HG03196 (cell line): ENCODE data around the gene RNF157.
"Not testable (repeated sequence)": the region's sequence is repeated elsewhere in the genome, so short reads cannot be mapped to it uniquely, and the experiment has no call there.

Experiments used
- ATAC-seq: cut with Tn5 transposase; IDR thresholded peaks from one replicate; pipeline ENCODE4 v1.9.1; 2021; ENCODE audit not compliant: unreplicated experiment

Gene RNF157

DNA sequence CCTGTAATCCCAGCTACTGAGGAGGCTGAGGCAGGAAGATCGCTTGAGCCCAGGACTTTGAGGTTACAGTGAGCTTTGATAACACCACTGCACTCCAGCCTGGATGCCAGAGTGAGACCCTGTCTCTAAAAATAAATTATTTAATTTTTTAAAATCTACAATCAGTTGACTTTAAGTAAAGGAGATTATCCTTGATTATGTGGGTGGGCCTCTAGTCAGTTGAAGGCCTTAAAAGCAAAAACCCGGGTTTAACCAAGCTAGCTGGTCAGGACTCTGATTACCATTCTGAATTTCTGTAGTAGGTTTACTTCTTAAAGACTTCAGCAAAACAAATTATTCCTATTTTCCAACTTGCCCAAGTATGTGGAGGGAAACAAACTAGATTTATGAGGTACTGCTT, 4.4 kb downstream of the RNF157 start:
- ATAC-seq: no peak

DNA sequence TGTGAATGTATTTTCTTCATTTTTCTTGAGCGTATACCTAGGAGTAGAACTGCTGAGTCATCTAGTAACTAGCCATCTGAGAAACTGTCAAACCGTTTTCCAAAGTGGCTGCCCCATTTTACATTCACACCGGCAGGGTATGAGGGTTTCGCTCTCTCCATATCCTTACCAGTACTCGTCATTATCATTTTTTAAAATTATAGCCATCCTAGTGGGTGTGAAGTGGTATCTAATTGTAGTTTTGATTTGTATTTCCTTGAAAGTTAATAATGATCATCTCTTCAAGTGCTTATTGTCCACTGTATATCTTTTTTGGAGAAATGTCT, 6.0 kb downstream of the RNF157 start:
- ATAC-seq: no peak

DNA sequence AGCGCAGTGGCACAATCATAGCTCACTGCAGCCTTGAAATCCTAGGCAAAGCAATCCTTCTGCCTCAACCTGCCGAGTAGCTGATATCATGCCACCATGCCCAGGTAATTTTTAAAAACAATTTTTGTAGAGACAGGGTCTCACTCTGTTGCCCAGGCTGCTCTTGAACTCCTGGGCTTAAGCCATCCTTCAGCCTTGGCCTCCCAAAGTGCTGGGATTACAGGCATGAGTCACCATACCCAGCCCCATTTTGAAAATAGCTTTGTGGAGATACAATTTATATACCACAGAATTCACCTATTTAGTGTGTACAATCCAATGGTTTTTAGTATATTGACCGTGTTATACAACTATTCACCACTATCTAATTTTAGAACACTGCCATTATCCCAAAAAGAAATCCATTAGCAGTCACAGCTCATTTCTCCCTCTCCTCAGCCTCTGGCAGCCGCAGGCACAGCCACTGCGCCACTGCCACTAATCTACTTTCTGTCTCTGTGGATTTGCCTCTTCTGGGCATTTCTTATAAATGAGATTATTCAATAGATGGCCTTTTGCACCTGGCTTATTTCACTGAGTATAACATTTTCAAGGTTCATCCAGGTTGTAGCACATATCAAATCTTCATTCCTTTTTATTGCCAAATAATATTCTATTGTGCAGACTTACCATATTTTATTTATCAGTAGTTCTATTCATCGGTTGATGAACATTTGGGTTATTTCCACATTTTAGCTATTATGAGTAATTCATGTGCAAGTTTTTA, 6.5 kb downstream of the RNF157 start:
- ATAC-seq: no peak

DNA sequence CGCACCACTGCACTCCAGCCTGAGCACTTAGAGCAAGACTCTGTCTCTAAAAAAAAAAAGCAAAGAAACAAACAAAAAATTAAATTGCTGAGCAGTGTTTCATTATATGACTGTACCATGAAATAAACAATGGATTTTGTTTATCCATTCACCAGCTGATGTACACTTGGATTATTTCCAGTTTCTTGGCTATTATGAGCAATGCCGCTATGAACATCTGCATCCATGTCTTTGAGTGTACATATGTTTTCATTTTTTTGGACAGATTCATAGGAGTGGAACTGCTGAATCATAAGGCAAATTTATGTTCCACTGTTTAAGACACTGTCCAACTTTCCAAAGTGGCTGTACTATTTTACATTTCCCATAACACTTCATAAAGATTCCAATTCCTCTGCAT, 8.0 kb downstream of the RNF157 start:
- no peak for ATAC-seq

DNA sequence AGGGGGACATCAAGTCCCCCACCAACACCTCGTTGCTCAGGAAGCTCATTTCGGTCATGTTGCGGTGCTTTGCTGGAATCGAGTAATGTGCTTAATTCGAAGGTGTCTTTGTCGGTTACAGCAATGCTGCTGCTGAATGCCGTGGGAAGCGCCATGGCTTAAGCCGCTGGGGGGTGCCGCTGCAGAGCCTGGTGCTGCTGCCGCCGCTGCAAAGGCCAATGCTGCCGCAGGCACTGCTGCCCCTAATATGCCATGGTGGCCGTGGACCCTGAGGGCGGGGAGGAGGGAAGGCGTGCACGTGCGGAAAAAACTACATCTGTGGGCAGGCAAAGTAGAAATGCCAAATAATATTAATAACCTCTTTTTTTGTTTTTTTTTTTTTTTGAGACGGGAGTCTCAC, 13.5 kb downstream of the RNF157 start:
- ATAC-seq: not testable (repeated sequence)

DNA sequence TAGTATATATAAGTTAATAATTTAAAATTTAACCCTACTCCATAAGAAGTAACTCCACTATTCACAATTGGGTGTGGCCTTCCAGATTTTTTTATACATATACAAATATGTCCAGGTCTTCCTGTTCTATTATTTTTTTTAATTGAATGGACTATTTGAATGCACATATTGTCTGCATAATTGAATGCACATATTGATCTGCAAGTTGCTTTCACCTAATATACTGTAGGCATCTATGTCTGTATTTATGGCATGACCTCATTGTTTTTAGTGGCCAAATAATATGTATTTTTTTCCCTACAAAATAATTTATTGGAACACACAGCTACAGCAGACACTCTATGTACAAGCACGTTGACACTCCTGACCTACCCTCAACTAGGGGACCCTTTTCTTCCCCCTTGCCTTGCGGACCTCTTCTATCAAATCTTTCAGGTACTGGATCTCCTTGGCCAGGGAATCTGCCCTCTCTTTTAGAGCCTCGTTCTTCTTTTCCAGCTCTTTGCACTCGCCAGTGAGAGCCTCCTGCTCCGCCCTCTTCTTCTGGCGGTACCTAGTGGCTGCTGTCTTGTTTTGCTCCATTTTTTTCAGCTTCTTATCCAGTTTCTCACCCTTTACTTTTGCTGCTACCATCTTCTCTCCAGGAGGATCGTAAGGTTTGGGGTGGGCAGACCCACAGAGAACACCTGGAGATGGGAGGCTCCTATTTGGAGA, 14.8 kb downstream of the RNF157 start:
- ATAC-seq: not testable (repeated sequence)

DNA sequence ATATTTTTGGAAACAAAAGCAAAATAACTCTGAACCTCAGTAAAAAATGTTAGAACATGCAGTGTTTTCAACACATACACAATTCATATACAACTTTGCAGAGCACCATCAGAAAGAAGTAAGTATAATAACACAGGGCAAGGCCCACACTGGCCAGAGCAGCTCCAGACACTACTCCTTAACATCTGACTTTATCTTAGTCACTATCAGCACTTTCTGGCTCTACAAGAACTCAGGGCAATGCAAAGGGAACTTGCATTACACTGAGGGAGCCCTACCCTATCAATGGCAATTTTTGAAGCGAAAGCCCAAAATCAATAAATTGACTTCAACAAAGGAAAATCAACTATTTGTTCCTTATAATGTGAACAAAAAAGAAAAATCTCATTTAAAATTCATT, 16.5 kb downstream of the RNF157 start:
- ATAC-seq: no peak

DNA sequence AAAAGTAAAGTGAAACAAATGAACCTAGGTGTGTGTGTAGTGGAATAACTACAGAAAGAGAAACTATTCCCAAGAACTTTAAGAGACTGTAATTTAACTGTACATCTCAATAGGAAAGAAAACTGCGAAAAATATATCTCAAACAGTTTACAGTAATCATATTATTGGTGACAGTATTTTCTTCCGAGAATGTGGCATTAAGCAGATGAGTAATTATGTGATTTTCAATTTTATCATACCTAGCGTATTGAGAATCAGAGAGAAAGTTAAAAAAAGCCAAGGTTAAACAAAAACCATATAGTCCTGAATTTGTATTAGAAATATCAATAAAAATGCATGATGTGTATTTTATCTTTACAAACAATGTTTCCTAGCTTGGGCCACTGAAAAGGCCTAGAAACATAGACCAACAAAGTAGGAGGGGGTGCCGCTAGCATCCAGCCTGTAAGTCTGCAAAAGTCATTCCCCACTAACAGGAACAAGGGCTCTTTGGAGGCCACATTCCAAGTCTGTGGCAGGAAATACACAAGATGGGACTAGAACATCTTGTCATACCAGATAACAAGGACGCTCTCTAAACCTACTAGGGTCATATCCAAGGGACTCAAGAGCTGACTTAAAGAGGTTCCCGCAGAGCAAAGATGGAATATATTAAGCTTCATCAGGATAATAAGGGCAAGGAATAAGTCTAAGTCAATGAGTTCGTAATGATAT, 20.5 kb downstream of the RNF157 start:
- ATAC-seq: no peak

DNA sequence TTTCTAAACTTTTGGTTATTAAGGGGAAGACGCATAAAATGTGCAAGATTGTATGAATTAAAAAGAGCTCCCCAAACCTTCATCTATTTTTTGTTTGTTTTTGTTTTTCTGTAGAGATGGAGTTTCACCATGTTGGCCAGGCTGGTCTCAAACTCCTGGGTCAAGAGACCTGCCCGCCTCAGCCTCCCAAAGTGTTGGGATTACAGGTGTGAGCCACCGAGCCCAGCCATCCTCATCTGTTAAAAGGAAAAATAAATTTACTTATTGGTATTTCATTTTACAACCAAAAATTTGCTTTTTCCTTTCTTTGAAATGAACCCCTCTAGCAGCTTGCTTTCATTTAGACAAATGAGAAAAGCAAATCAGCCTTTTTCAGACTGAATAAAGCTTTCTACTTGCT, 23.2 kb downstream of the RNF157 start:
- ATAC-seq: no peak

DNA sequence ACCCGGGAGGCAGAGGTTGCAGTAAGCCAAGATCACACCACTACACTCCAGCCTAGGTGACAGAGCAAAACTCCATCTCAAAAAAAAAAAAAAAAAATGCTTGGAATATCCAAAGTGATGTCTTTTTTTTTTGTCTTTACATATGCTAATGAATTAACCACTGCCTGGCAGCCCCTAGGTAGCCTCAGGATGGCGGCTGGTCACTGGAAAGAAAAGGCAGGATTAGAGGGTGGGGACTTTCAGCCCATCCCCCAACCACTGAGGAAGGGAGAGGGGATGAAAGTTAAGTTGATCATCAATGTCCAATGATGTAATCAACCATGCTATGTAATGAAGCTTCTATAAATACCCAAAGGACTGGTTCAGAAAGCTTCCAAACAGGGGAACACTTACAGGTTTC, 26.8 kb downstream of the RNF157 start:
- no peak for ATAC-seq

DNA sequence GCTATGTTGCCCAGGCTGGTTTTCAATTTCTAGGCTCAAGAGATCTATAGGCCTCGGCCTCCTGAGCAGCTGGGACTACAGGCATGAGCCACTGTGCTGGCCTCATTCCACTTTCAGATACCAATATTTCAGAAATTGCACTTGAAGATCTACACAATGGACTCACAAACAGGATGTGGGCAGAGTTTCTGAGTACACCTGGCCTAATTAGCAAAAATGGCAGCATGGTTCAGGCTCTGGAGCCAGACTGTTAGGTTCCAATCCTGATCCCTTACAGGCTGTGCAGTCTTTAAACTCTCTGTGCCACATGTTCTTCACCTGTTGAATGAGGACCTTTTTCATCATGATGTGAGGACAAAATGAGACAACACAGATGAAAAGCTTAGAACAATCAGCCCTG, 32.2 kb downstream of the RNF157 start:
- no peak for ATAC-seq

DNA sequence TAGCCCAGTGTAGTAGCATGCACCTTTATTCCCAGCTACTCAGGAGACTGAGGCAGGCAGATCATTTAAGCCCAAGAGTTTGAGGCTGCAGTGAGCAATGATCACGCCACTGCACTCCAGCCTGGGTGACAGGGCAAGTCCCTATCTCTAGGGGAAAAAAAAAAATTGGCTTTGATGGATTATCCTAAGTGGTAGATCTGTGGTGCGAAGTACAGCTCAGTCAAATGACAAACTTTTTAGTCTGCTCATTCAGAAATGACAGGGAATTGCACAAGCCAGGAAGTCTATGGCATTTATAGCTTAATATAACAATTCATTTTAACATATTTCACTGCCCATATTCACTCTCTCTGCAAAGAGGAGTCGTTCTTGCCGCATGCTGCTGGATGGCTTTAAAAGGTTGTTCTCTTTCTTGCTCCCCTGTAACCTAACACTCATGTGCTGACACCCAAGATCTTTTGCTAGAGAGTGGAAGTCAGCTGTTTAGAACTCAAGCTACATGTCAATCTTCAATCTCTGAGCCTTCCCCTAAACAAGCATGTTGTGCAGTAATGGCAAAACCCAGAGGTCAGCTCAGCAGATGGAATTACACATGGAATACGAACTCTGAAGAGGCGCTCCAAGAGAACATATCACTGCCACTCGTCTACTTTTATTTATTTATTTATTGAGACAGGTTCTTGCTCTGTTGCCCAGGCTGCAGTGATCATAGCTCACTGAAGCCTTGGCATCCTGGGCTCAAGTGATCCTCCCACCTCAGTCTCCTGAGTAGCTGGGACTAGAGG, 32.8 kb downstream of the RNF157 start:
- ATAC-seq: no peak

DNA sequence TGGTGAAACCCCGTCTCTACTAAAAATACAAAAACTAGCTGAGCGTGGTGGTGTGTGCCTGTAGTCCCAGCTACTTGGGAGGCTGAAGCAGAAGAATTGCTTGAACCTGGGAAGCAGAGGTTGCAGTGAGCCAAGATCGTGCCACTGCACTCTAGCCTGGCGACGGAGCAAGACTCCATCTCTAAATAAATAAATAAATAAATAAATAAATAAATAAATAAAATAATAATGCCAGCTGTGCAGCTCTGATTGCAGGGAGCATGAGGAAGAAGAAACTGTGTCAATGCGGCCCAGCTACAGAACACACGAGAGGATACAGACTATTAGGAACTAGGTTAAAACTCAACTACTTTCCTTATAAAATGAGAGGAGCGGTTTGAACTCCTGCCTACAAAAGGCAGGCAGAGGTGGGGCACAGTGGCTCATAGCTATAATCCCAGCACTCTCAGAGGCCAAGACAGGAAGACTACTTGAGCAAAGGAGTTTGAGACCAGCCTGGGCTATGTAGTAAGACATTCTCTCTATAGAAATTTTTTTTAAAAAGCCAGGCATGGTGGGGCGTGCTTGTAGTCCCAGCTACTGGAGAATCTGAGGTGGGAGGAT, 34.6 kb downstream of the RNF157 start:
- not testable (repeated sequence) for ATAC-seq

DNA sequence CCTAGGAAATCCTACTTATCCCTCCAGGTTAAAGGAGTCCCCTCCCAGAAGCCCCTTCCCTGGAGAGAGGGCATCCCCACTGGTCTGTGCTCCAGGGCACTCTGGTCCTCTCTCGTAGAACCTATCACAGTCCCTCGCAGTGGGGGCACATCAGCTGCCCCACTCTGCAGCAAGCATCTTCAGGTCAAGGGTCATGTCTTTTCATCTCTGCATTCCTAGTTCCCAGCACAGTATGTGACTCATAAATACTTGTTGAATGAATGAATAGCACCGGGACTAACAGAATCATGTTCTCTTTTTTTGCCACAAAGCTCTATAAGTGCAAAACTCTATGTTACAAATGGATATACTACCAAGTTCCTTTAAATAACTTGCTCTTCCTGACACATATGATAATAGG, 36.0 kb downstream of the RNF157 start:
- no peak for ATAC-seq

DNA sequence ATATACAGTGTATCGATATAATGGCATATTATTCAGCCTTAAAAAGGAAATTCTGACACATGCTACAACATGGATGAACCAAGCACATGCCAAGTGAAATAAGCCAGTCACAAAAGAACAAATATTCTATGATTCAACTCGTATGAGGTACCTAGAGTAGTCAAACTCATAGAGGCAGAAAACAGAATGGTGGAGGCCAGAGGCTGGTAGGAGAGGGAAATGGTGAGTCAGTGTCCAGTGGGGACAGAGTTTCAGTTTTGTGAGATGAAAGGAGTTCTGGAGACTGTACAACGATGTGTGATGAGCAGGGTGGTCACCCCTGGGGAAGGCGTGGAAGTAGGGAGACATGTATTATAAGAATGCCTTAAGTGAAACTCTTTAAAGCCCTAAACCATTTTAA, 39.9 kb downstream of the RNF157 start:
- no peak for ATAC-seq

DNA sequence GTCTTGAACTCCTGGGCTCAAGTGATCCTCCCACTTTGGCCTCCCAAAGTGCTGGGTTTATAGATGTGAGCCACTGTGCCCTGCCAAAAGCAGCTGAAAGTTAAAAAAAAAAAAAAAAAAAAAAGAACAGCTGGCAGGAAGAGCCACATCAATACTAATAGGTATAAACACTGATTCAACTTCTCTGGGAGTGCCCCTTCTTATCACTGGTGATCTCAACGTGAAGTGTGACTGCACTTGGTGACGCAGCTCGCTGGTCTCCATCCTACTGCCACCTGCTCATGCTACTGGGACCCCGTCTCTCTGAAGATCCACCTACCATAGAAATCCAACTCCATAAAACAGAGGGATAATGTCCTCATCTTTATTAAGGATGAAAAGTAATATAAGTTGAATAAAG, 40.8 kb downstream of the RNF157 start:
- no peak for ATAC-seq

DNA sequence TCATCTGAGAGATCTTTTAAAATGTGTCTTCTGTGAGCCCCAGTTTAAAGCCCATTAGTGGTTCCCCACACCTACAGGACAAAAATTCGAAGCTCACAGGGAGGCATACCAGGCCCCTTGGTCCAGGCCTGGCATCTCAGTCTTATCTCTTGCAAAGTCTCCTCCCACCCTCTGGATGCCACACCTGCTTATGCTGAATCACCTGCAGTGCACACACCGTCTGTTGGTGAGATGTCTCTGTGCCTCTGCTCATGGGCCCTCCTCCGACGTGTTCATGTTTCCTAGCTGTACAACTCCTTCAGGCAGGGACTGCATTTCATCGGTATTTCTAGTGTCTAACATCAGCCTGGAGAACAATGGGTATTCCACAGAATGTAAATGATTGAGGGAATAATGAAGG, 41.6 kb downstream of the RNF157 start:
- no peak for ATAC-seq

DNA sequence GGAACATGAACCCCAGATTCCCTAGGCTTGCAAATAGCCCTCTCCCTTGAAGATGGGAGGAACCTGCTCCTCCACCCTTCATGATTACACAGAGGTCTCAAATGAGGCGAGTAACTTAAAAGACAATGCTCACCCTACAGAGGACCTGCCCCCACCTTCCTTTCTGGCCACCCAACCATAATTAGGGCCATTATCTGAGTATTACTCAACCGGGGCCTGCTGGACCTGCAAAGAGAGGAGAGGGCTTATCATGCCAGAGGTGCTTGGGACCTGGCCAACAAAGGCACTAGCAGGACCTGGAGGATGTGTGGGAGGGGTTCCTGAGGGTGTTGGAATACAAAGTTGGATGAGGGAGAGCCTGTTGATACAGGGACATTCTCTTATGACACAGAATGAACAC, 42.4 kb downstream of the RNF157 start:
- no peak for ATAC-seq

DNA sequence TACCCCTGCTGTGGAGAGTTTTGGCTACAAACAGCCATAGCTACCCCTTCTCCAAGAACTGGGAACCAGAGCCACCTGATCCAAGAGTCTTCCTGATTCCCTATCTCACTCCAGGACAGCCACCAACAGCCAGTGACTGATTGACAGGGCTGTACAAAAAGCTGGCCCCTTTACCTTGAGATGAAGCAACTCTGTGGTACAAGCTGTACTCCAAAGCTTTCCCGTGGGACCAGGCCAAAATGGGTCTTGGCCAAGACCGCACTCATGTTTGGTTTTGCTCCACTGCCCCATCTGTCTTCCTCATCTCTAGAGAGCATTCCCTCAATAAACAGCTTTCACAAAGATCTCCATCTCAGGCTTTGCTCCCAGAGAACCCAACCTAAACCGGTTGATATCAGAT, 43.6 kb downstream of the RNF157 start:
- ATAC-seq: no peak

DNA sequence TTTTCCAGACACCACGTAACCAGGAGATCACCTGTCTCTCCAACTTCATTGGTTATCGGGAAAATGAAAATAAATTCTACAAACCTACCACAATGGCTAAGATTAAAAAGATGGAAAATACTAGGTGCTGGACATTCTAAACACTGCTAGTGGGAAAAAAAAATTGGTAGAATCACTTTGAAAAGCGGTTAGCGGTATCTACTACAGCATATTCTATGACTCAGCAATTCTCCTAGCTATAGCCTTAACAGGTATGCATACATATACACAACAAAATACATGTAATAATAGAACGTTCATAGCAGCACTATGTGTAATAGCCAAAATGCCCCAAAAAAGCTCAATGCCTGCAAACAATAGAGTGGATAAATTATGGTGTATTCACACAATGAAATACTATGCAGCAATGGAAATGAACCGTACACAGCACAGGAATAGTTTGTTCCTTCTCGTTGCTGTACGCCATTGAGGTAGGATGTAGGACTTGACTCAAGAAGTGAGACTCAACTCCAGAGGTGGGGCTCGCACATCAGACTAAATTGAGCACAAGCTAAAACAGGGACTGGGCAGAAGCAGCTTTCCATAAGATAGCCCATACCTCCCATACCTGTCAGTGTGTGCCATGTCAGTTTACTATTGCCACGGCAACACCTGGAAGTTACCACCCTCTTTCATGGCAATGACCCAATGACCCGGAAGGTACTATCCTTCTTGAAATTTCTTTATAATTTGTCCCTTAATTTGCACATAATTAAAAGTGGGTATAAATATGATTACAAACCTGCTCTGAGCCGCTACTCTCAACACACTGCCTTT, 44.8 kb downstream of the RNF157 start:
- no peak for ATAC-seq
